NCI-H510A treated with DMSO at 0.1 percent for 48 hours (cell line): ENCODE results near the gene NNT.
"Not testable (repeated sequence)": the region's sequence is repeated elsewhere in the genome, so short reads cannot be mapped to it uniquely, and the experiment has no call there.

Experiments
- DNase-seq: peaks from one replicate; lab custom pipeline; 2025; lab: John Stamatoyannopoulos, UW

The NNT gene

DNA sequence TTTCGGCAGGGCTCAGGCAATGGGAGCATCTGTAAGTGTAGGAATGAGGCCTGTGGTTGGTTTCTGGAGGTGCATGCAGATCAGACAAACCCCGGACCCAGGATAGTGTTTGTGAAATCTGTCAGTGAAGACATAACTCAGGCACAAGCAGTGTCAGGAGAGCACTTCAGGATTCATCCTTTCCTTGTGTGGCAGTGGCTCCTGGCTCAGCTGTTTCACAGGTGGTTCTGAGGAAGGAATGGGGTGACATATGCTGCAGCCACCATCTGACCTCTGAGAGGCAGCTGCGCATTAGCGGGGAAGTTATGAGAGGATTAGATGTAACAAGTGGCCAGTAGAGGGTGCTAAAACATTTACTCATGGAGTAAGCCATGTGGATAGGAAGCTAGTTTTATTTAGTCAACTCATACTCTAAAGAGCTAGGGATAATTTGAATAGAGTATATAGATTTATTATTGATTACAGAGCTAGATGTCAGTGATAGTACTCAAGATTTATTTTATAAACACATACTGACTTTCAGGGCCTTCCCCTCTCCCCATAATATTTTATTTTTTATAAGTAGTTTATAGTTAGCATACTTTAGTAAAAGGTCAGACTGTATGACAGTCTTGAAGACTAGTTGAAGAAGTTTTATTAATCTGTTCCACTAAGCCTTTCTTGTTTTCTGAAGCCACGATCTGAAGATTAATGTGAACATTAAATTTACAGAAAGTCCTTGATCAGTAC lies 28.4 kb downstream of the NNT start:
- DNase-seq = peak; percentile 91

DNA sequence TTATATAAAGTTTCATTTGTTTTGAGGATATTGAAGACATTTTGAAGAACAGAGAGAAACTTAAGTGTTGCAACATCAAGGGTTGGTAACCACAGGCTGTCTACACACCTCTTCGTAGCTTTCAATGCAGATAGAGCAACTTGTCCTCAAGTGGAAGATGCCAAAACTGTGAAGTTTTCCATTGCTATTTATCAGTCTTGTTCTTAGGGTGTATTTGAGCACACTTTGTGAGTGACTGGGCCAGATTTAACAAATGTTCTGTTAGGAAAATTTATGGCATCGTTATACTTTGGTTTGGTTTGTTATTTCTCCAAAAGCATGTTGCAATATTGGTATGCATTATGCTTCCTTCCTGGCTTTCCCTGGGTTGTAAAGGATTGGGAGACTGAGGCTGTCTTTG lies 31.6 kb downstream of the NNT start:
- no peak for DNase-seq

DNA sequence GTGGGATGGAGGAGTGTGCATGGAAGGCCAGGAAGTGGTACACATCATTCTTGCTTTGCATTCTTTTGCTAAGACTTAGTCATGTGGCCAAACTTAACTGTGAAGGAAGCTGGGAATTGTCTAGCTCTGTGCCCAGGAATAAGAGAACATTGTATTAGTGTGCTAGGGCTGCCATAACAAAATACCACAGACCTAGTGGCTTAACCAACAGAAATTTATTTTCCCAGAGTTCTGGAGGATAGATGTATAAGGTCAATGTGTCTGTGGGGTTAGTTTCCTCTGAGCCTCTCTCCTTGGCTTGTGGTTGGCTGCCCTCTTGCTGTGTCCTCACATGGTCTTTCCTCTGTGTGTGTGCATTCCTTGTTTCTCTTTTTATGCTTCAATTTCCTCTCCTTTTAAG lies 32.4 kb downstream of the NNT start:
- no peak for DNase-seq

DNA sequence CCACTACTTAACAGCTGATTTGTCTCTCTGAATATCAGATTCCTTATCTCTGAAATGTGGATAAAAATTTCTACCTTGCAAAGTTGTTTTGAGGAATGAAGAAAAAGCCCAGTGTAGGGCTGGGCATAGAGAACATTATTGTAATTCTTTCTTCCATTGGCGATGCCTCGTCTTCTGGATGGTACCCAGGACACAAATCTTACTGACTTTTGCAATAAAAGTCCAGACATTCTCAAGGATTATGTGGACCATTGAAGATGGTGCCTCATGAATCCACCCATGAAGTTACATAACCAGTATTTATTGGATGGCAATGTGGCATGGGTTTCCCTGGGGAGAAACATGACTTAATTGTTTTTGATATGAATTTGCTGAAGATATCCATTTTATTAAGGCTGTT lies 33.1 kb downstream of the NNT start:
- DNase-seq = no peak

DNA sequence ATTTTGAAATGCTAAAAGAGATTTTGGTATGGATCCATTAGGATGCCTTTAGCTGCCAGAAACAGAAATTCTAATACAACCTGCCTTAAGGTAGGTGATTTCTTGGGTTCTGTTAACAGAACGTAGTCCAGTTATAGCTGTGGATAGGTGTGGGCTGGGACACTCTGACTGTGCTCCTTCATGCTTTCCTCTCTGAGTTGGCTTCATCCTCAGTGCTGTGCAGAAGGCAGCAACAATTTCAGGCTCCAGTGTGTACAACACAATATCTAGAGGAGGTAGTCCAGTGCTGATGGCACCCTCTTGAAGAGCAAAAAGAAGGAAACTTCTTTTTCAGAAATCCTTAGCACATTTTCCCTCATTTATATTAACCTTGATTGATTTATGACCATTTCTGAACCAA lies 34.4 kb downstream of the NNT start:
- DNase-seq = no peak

DNA sequence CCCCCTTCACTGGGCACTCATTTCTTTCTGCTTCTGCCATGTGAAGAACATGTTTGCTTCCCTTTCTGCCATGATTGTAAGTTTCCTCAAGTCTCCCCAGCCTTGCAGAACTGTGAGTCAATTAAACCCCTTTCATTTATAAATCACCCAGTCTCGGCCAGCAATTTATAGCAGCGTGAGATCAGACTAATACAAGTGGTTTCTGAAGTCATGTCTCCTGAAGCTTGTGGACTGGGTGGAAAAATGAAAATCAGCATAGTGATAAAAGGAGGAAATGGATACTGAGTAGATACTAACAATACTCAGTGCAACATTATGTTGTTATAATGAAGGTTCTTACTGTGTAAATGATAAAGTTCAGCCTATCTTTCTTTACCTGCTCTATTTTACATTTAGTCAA lies 35.1 kb downstream of the NNT start:
- no peak for DNase-seq

DNA sequence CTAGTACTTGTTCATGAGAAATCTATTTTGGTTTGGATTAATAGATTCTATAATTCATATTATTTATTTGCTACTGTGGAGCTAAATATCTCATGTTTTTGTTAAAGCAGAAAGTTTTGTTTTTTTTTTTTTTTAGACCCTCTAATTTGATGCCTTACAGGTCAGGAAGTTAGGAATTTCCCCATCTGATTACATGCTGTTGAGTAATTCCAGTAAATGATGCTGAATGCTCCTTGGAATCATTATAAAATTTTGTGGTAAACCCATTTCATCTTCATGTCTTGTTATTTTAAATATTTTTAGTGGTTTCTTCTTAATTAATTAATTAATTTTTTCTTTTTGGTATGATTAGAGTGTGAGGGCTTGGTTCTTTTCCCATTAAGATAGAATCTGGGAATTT lies 35.6 kb downstream of the NNT start:
- DNase-seq = no peak

DNA sequence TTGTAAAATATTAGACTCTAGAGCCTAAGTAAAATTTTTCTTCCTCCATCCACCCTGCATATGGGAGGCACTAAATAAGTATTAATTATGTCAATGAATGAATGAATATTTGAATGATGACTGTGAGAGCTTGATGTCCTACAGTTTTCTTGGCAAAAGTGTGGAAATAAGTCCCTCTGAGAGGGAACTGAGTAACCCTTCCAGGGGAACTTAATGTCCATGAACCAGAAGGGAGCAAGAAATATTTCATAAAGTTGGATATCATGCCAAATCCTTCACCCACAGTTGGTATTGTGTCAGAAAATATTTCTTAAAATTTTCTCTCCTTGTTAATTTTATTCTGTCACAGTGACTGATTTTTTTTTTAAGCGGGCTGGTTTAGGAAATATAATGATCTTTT lies 36.6 kb downstream of the NNT start:
- DNase-seq = no peak

DNA sequence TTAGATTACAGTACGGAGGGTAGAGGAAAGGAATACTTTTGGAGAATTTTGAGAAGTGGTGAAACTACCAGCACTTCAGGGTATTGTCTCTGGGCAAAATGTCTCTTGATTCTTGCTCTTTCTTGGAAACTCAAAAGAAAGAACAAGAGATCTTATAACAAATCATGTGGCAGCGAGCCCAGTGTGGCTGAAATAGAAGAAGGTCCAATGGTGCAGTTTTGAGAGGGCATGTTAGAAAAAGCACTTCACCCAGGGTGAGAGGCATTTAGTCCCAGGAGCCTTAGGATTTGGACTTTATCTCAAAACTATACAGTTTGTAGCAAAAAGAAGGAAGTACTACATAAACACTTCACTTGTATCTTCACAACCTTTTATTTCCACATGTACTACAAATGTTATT lies 39.4 kb downstream of the NNT start:
- DNase-seq = no peak

DNA sequence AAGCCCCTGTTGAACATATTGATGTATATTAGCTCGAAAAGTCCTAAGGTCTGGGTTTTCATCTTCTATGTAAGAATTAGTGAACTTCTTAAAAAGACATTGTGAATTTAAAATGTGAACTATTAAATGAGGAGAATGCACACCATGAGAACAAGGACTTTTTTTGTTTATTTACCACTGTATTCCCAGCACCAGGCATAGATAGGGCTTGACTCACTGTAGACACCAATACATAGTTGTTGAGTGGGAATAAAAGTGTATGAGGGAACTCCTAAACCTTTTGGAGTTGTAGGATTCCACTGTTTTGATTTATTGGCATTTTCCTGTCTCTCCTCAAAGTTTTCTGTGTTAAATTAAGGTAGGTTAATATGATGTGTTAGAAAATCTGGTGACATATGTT lies 40.3 kb downstream of the NNT start:
- DNase-seq = no peak

DNA sequence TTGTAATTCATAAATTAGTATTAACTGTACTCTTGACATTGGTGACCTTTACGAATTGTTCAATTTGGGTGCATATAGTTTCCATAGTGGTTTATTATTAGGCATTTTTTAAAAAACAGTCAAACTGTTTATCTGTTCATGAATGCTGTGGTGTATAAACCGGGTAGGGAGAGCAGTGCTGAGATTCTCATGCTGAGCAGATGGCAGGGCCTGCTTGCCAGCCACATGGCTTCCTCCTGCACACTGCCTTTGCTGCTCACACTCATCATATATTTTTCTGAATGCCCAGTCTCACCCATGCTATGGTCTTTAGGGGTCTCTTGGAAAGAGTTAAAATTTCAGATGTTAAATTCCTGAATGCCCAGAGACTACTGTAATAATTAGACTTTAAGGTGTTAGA lies 40.8 kb downstream of the NNT start:
- no peak for DNase-seq

DNA sequence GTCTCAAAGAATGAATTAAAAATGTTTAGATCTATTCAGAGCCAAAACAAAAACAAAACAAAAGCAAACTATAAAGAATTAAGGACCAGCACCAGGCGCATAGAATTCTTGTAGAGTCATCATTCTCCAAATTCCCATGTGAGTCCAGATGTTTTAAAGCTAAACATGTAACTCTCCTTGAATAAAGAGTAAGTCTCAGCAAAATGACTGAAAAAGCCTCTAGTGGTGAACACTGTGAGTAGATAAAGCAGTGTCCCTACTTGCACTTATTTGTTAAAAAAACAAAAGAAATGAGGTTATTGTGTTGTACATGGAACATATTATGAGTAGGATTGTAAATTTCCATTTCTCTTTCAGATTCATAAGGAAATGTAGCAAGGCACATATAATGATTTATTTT lies 44.0 kb downstream of the NNT start:
- DNase-seq = no peak

DNA sequence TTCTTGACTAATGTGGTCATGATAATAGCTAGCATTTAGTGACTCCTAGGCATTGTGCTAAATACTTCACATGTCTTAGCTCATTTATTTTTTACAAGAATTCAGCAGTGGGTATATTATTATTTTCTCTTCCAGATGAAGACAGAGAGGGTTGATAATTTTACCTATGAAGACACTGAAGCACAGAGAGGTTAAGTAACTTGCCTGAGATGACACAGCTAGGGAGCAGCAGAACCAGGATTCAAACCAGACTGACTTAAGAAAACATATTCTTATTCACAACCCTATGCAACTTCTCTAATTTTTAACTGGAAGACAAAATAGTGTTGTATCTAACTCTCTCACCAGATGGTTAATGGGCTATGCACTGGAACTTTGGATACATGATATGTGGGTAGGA lies 44.8 kb downstream of the NNT start:
- DNase-seq = no peak

DNA sequence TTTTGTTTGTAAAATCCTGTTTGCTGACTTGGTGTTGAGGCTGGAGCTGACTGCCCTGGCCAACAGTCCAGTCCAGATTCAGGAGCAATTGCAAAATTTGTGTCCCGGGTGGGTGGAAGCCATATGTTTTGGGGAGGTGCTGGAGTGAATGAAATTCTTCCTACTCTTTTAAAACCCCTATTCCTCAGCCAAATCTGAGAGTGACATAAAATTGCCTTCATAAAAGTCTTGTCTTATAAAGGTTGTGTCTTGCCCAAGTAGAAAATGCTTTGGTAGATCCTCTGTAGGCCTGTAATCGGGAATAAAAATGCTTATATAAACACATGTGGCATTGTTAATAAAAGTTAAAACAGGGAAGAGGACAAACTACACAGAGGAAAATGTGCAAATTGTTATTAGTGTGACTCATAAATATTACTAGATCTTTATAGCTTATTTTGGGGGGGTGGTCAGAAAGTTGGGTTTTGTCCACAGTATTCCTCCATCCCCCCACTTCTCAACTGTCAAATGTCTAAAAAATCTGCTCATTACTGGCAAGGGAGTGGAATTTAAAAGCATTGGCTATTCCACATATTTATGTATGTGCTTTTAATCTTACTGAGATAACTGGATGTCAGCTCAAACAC lies 45.6 kb downstream of the NNT start:
- no peak for DNase-seq

DNA sequence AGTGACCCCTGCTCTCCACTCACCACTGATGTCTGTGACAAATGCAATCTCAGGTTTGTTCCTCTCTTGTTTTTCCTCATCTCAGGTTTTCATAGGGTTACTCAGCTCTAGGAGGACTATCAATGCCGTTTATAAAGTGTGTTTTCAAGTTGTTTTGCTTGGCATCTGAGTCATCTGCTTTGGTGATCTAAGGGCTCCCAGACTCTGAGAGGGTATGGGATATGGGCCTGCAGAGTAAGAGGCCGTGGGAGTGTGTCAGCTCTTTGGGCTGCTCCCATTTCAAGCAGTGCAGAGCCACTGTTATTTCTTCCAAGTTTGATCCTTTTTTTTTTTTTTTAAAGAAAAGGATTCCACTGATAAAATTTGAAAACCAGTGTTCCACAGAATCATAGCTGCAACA lies 46.3 kb downstream of the NNT start:
- DNase-seq = no peak

DNA sequence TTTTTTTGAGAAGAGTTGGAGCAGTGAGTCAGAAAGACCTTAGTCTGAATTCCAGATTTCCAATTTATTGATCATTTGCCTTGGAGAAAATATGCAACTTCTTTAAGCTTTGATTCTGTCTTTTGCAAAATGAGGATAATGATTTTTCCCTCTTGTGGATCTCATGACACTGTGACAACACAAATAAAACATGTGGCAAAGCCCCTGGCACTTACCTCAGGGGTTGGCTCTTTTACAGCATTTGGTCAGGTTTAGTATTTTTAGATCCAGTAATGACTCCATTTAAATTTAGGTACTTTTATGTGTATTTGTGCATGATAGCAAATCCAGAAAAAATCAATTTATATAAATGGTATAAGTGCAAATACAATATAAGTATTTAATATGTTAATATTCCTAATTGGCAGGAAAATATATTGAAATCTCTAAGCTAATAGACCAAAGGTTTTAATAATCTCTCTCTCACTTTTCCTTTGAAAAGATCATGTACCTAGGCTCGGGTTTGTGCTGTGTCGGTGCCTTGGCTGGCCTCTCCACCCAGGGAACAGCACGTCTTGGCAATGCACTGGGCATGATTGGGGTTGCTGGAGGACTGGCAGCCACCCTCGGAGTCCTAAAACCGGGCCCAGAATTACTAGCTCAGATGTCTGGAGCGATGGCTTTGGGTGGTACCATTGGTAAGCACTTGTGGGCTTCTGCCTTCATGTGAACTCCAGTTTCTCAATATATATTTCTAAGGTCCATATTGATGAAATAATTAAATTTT lies 49.7 kb downstream of the NNT start:
- no peak for DNase-seq

DNA sequence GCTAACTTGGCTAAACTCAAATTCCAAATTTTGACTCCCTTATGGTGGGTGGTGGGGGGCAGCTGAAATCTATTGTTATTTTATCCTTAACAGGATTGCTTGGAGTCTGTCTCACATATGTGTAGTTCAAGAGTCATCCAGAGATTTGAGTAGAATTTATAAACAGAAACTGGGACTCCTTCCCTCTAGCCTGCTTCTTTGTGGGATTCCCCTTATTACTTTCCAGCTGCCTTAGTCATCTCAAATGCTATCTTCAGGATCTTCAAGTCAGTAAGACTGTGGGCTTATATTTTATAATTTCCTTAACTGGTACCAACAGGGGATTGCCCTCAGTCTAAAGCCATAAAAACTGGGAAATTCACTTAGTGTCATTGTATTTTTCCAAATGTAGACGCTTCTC lies 55.5 kb downstream of the NNT start:
- no peak for DNase-seq

DNA sequence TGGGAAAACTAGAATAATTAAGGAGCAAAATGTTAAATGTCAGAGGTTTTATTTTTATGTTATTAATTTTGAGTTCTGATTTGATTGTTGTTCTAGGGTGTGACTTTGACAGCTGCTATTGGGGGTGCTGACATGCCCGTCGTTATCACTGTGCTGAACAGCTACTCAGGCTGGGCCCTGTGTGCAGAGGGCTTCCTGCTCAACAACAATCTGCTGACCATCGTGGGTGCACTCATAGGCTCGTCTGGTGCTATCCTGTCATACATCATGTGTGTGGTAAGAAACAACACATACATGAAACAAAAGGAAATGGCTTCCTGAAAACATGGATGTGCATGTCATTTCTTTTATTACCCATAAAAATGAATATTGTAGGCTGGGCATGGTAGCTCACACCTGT lies 56.1 kb downstream of the NNT start:
- no peak for DNase-seq

DNA sequence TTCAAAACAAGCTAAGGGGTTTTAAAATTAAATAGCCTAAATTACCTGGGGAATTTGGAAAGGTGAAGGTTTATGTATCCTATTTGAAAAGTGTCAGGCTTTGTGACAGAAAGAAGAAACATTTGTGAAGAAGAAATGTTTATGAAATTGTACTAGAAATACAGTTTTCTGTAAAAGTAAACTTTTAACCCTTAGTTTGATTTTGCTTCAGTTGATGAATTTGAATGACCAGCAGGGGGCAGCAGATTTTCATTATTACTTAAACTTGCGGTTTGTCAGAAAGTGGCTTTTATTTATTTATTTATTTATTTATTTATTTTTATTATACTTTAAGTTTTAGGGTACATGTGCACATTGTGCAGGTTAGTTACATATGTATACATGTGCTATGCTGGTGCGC lies 58.1 kb downstream of the NNT start:
- DNase-seq = no peak

DNA sequence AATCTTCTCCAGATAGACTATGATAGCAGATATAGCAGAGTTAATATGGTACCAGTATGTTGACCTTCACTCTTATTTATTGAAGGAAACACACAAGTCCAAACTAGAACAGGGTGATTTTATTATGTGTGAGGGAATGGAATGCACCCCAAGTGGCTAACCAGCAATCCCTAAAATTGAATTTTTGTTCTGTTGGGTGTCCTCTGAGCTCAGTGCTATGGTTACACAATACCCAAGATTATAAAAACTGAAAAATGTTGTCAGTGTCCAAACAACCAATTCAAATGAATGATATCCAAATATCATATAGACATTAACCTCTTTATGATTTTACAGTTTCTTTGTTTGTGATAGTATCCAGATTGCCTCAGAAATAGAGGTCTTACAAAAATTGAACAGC lies 60.9 kb downstream of the NNT start:
- DNase-seq = no peak

DNA sequence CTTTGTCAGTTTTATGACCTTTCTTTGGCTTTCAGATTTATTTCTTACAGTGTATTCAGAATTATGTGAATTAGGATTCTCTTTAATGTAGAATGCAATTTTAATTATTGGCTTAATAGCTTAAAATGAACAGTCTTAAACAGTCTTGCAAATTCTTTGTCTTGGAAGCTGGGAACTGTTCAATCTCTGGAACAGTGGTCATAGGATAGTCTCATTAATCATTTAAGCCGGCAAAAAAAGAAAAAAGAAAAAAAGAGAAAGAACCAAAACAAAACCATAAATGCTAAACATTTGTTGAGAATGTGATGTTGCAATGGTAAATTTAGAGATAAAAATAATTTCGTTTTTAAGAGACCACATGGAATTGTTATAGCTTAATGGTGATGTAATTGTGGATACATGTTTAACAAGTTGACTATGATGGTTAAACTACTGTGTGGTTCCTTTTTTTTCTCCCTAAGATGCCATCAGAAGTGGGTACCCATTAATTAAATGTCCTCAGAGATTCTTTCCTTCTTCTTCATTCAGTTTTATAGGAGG lies 61.6 kb downstream of the NNT start:
- DNase-seq = no peak

DNA sequence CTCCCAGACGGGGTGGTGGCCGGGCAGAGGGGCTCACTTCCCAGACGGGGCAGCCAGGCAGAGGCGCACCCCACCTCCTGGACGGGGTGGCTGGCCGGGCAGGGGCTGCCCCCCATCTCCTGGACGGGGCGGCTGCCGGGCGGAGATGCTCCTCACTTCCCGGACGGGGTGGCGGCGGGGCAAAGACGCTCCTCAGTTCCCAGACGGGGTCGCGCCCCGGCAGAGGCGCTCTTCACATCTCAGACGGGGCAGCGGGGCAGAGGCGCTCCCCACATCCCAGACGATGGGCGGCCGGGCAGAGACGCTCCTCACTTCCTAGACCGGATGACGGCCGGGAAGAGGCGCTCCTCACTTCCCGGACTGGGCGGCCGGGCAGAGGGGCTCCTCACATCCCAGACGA lies 62.8 kb downstream of the NNT start:
- DNase-seq = not testable (repeated sequence)

DNA sequence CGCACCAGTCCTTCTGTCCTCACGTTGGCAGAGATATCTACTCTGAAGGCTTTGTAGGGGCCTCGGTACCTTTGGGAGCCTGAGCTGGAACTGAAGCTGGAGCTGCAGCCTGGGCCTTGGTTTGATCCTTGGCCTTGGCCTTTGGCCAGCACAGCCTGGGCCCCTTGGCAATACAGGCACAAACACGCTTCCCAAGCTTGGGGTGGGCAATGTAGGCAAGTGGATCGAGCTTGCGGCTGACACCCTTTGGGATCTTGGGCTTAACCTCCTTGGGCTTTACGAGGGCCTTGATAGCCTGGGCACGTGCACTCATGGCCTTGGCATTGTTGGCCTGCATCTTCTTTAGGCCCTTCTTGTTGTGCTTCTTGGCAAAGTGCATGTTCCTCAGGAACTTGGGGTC lies 63.7 kb downstream of the NNT start:
- DNase-seq = not testable (repeated sequence)
